Measurements from ENCODE around the gene OXLD1. TPM values are rescaled to one million over a fixed set of nuclear protein-coding genes. Genes with fewer than 3 reads are reported as not detected.

OXLD1 gene
- total RNA-seq, 1 donor from 2014 or later = 28.1 TPM

DNA sequence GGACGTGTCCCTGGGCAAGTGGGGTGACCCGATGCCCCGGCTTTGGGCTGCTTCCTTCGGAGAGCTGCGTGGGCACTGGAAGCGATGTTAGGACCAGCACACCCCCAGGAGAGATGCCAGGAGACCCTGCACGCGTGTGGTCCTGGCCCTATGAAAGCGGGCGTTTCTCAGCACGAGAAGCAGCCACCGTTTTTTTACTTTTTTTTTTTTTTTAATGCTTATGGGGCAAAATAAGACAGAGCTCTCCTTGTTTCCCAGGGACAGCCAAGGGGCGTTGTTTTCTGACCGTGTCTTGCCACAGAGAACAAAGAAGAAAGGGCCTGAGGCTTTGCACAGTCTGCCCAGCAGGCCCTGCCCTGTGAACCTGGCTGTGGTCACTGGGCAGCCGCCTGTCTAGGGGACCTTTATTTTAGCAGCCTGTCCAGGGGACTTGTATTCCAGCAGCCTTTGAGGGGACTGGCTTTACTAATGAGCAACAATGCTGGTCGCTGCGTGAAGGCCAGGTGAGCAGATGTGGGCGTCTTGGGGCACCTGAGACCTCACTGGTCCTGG, 46.7 kb upstream of the OXLD1 start:
- H3K27me3 Mint-ChIP-seq = peaks cover 8% of the 10 kb centered on the region
- no peaks in the 10 kb centered on the region for H3K9me3 Mint-ChIP-seq
- H3K36me3 Mint-ChIP-seq = no peaks in the 10 kb centered on the region
- H3K4me3 Mint-ChIP-seq = peak overlapping the region; percentile 94
- TF ChIP-seq, protein P1, sequence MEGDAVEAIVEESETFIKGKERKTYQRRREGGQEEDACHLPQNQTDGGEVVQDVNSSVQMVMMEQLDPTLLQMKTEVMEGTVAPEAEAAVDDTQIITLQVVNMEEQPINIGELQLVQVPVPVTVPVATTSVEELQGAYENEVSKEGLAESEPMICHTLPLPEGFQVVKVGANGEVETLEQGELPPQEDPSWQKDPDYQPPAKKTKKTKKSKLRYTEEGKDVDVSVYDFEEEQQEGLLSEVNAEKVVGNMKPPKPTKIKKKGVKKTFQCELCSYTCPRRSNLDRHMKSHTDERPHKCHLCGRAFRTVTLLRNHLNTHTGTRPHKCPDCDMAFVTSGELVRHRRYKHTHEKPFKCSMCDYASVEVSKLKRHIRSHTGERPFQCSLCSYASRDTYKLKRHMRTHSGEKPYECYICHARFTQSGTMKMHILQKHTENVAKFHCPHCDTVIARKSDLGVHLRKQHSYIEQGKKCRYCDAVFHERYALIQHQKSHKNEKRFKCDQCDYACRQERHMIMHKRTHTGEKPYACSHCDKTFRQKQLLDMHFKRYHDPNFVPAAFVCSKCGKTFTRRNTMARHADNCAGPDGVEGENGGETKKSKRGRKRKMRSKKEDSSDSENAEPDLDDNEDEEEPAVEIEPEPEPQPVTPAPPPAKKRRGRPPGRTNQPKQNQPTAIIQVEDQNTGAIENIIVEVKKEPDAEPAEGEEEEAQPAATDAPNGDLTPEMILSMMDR (conservative IDR thresholded peaks at IDR 0.05) = no peak
- H3K4me1 Mint-ChIP-seq (ENCODE audit: unreplicated experiment) = peaks cover 8% of the 10 kb centered on the region
- no peak for DNase-seq (ENCODE audit: extremely low spot score, unreplicated experiment)
- H3K27ac Mint-ChIP-seq = peak overlapping the region; percentile 95

DNA sequence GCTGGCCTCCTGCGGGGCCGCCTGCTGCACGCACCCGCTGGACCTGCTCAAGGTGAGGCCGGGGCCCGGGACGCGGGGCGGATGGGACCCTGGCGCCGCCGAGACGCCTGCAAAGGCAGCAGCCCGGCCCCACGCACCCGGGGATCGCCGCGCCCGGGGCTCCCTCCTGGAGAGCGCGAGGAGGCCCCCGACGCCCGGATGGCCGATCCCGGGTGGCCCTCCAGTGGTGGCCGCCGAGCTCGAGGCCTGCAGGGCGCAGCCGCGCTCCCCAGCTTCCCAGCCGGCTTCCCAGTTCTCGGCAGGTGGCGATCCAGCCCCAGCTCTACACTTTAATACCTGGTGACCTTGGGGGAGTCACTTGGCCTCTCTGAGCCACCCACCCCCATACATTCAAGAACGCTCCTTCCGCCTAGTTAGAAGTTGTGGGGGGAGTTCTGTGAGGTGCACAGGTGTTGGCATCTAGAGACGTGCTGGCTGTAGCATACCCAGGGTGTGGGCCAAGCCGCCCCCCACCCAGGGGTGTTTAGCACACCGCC, 46.1 kb upstream of the OXLD1 start:
- peaks cover 8% of the 10 kb centered on the region for H3K4me1 Mint-ChIP-seq (ENCODE audit: unreplicated experiment)
- no peaks in the 10 kb centered on the region for H3K36me3 Mint-ChIP-seq
- DNase-seq (ENCODE audit: extremely low spot score, unreplicated experiment) = no peak
- H3K27me3 Mint-ChIP-seq = peaks cover 8% of the 10 kb centered on the region
- H3K4me3 Mint-ChIP-seq = peak overlapping the region; percentile 94
- no peaks in the 10 kb centered on the region for H3K9me3 Mint-ChIP-seq
- TF ChIP-seq, protein P1 (conservative IDR thresholded peaks at IDR 0.05) = peak; percentile 27
- H3K27ac Mint-ChIP-seq = peak overlapping the region; percentile 95

DNA sequence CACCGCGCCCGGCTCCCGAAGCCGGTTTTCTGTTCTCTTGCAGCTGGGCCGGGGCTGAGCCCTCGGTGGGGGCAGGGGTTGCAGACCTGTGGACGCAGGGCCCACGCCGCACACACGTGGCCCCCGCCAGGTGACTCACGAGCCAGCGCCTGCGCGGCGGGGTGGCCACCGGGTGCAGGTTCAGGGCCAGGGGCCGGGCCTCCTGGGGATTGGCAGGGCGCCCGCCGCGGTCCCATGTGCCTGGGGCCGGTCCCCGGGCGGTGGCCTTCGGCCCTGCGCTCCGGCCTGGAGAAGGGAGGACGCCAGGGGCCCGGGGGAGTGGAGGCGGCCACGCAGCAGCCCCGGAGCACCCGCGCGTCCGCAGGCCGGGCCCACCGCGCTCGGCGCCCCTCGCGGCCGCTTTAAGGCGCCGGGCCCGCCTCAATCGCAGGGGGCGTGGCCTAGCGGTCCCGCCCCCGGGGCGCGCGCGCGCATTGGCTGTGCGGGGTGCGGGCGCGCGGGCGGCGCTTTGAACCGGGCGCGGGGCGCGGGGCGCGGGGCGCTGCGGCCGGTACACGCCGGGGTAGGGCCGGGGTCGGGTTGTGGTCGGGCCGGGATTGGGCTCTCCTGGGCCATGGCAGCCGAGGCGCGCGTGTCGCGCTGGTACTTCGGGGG, 45.5 kb upstream of the OXLD1 start, which contains the start of gene SLC25A10:
Gene SLC25A10, plus strand, starts transcription at position 471 of the 654 bp plus-strand sequence. Its CDS starts 143 bp downstream, at position 614.
- Mint-ChIP-seq H3K9me3 (no peaks in the 10 kb centered on the region), H3K27me3 (peaks cover 8% of the 10 kb centered on the region), H3K4me1 (ENCODE audit: unreplicated experiment) (peaks cover 8% of the 10 kb centered on the region), H3K36me3 (no peaks in the 10 kb centered on the region), H3K4me3 (peak within 1 kb of the TSS; percentile 94), H3K27ac (peak within 1 kb of the TSS; percentile 95)
- TF ChIP-seq, protein P1 (conservative IDR thresholded peaks at IDR 0.05) = peak; percentile 30
- DNase-seq (ENCODE audit: extremely low spot score, unreplicated experiment) = no peak

DNA sequence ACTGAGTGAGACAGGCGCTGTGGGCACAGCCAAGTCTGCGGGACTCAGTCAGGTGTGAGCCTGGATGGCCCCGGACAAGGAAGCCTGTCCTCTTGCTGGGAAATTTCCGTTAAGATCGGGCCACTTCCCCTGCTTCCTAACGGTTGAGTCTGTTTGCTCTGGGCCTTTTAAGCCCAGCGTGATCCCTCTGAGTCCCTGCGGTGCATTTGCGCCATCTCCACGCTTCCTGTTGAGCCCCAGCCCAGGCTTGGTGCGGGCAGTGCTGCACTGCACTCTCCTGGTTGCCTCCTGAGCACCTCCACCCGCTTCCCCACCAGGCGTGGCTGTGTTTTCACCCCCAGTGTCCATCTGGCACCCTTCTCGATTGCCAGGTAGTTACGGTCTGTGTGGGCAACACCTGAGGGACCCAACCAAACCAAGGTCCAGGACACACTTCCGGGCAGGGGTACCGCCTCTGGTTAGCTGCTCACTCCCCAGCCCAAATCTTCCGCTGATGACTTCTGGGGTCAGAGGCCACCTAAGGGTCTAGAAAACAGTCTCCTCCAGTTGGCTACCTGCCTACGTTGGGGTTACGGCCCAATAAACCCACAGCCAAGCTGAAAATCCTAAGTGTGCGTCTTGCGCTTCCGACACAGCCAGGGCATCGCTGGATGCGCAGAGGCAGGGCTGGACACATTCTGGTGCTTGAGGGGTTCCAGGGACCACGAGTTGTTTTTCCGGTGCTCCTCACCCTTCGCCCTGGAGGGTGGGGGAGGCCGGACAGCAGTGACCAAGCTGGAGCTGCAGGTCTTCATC, 44.3 kb upstream of the OXLD1 start:
- no peak for DNase-seq (ENCODE audit: extremely low spot score, unreplicated experiment)
- H3K36me3 Mint-ChIP-seq = peaks cover 3% of the 10 kb centered on the region
- TF ChIP-seq, protein P1 (conservative IDR thresholded peaks at IDR 0.05) = no peak
- H3K4me3 Mint-ChIP-seq = peak overlapping the region; percentile 73
- H3K4me1 Mint-ChIP-seq (ENCODE audit: unreplicated experiment) = peaks cover 8% of the 10 kb centered on the region
- peaks cover 8% of the 10 kb centered on the region for H3K27me3 Mint-ChIP-seq
- no peaks in the 10 kb centered on the region for H3K9me3 Mint-ChIP-seq
- H3K27ac Mint-ChIP-seq = no peak overlapping the region

DNA sequence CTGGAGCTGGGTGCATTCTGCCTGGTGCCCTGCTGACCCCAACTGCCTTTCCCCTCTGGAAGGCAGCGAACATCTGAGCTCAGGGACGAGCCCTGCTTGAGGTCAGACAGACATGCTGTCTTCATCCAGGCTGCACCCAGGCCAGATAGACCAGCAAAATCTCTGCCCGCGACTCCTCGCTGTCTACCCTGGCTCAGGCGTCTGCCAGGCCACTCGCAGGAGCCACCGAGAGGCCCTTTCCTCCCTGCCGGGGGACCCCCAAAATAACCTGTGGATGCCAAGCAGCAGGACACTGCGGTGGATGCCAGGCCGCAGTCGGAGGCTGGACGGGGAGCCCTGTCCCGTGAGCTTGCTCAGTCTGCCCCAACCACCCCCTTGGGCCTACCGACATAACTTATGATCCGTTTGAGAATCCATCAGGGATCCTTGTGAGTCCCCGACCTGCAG, 42.4 kb upstream of the OXLD1 start:
- H3K27me3 Mint-ChIP-seq = peaks cover 8% of the 10 kb centered on the region
- TF ChIP-seq, protein P1 (conservative IDR thresholded peaks at IDR 0.05) = no peak
- H3K36me3 Mint-ChIP-seq = peaks cover 8% of the 10 kb centered on the region
- H3K27ac Mint-ChIP-seq = peak overlapping the region; percentile 67
- H3K9me3 Mint-ChIP-seq = no peaks in the 10 kb centered on the region
- peak overlapping the region; percentile 55 for H3K4me3 Mint-ChIP-seq
- peaks cover 8% of the 10 kb centered on the region for H3K4me1 Mint-ChIP-seq (ENCODE audit: unreplicated experiment)
- no peak for DNase-seq (ENCODE audit: extremely low spot score, unreplicated experiment)
